HepG2 (cell line): ENCODE data around the gene CA12. TPM values are rescaled to one million over a fixed set of nuclear protein-coding genes. Genes with fewer than 3 reads are reported as not detected.

Source experiments
- ATAC-seq: fragments of 200-7000 bp; cut with Tn5 transposase; 3 replicates; pipeline ENCODE4 v1.9.1; 2020; ENCODE audit warnings: mild to moderate bottlenecking, moderate library complexity
- BruUV-seq: library from RNA; stranded (reverse); fragments of 400-500 nt; replicated peaks from 2 replicates; lab custom pipeline; 2021; lab: Mats Ljungman, UMichigan
- CTCF ChIA-PET: fragments of 300-600 bp; formaldehyde crosslinking; extraction: SDS; loops from one replicate; lab custom pipeline; 2021; ENCODE audit warnings: low total read pairs, inconsistent platforms, low intra/inter-chr PET ratio; lab: Yijun Ruan, JAX
- POLR2A ChIA-PET: fragments of 350-600 bp; sonication (Branson Sonifier 250); formaldehyde crosslinking; loops from one replicate; lab custom pipeline; 2020; ENCODE audit warnings: antibody characterized with exemption, inconsistent platforms; lab: Yijun Ruan, JAX
- DNase-seq: peaks from one replicate; pipeline ENCODE4 v3.0.0-alpha.2; 2015; ENCODE audit warnings: low spot score
- FAIRE-seq: peaks from 3 replicates; lab custom pipeline; 2011; peaks lifted over from hg19 to GRCh38; lab: Jason Lieb, UNC
- H2AFZ ChIP-seq: one replicate; pipeline ENCODE4 v1.6.1; 2011; ENCODE audit warnings: low read length, inconsistent platforms
- H3K27ac ChIP-seq: fragments of 300-600 bp; 3 replicates; pipeline ENCODE4 v1.8.0; 2011; ENCODE audit warnings: mixed run types, mild to moderate bottlenecking, mixed read lengths, low read length, inconsistent platforms; ENCODE audit not compliant: insufficient read depth; ENCODE audit errors: extremely low read length
- H3K27me3 ChIP-seq, 2 experiments: fragments of 200-600 bp in 1 of 2; 2 replicates in 1 of 2; 3 replicates in 1 of 2; pipeline versions ENCODE4 v1.6.0 to v1.8.0; 2011; ENCODE audit warnings: low read length in 2 of 2, mild to moderate bottlenecking in 2 of 2, moderate library complexity in 2 of 2, inconsistent platforms in 1 of 2; ENCODE audit not compliant: insufficient read depth in 2 of 2, control insufficient read depth in 1 of 2
- H3K36me3 ChIP-seq, 2 experiments: fragments of 200-600 bp in 1 of 2; replicated peaks in 1 of 2; 2 replicates in 1 of 2; 3 replicates in 1 of 2; pipeline versions ENCODE4 v1.5.1 to v1.8.0; 2011; ENCODE audit warnings: low read length in 2 of 2, inconsistent platforms in 1 of 2; ENCODE audit not compliant: insufficient read depth in 2 of 2, control insufficient read depth in 1 of 2
- H3K4me1 ChIP-seq: 2 replicates; pipeline ENCODE4 v1.5.1; 2012; ENCODE audit warnings: low read length, inconsistent platforms; ENCODE audit not compliant: insufficient read depth
- H3K4me2 ChIP-seq: 2 replicates; pipeline ENCODE4 v1.6.0; 2011; ENCODE audit warnings: low read depth, low read length, inconsistent platforms
- H3K4me3 ChIP-seq, 3 experiments: fragments of 200-600 bp in 1 of 3; sonication (generic), shearing (Covaris generic) in 1 of 3; replicated peaks in 1 of 3; 2 replicates each; pipeline ENCODE4 v1.5.1; 2011 to 2016; ENCODE audit warnings: low read length in 3 of 3, inconsistent platforms in 2 of 3, low read depth in 2 of 3, mild to moderate bottlenecking in 2 of 3, control low read depth in 1 of 3, mixed read lengths in 1 of 3; ENCODE audit not compliant: insufficient read depth in 1 of 3
- H3K79me2 ChIP-seq: one replicate; pipeline ENCODE4 v1.6.1; 2011; ENCODE audit warnings: low read length, inconsistent platforms; ENCODE audit not compliant: insufficient read depth
- H3K9ac ChIP-seq: 2 replicates; pipeline ENCODE4 v1.6.0; 2011; ENCODE audit warnings: mild to moderate bottlenecking, low read depth, low read length, inconsistent platforms; ENCODE audit not compliant: insufficient read depth
- H3K9me3 ChIP-seq: 2 replicates; pipeline ENCODE4 v1.5.1; 2012; ENCODE audit warnings: mild to moderate bottlenecking, low read length
- H4K20me1 ChIP-seq: 2 replicates; pipeline ENCODE4 v1.6.0; 2011; ENCODE audit warnings: inconsistent platforms, mild to moderate bottlenecking, low read length, moderate library complexity; ENCODE audit not compliant: insufficient read depth
- ELF3 ChIP-seq: IDR thresholded peaks from 2 replicates; pipeline ENCODE4 v1.6.1; 2016; ENCODE audit warnings: missing genetic modification reagents, missing compliant biosample characterization
- FIP1L1 ChIP-seq: fragments of 200-400 bp; formaldehyde crosslinking; IDR thresholded peaks from 2 replicates; pipeline ENCODE4 v1.6.1; 2018; ENCODE audit warnings: low read depth, mild to moderate bottlenecking, low read length, moderate library complexity, borderline replicate concordance; ENCODE audit not compliant: insufficient read depth
- FOSL2 ChIP-seq: sonication (generic); formaldehyde crosslinking; IDR thresholded peaks from 2 replicates; pipeline ENCODE4 v1.4.0; 2020; ENCODE audit warnings: missing genetic modification reagents
- HIVEP1 ChIP-seq: sonication (generic); formaldehyde crosslinking; IDR thresholded peaks from 2 replicates; pipeline ENCODE4 v1.4.0; 2020; ENCODE audit warnings: mild to moderate bottlenecking, missing genetic modification reagents
- HNRNPL ChIP-seq: fragments of 200-400 bp; formaldehyde crosslinking; IDR thresholded peaks from 2 replicates; pipeline ENCODE4 v1.6.1; 2017; ENCODE audit warnings: mild to moderate bottlenecking, low read depth, low read length
- JUND ChIP-seq: sonication (generic); formaldehyde crosslinking; IDR thresholded peaks from 2 replicates; pipeline ENCODE4 v1.8.0; 2022; ENCODE audit warnings: mild to moderate bottlenecking, missing genetic modification reagents
- MLLT10 ChIP-seq: sonication (generic); formaldehyde crosslinking; IDR thresholded peaks from 2 replicates; pipeline ENCODE4 v1.4.0; 2020; ENCODE audit warnings: missing genetic modification reagents
- PRDM10 ChIP-seq: sonication (generic); formaldehyde crosslinking; IDR thresholded peaks from 2 replicates; pipeline ENCODE4 v1.4.0; 2020; ENCODE audit warnings: low read depth, missing genetic modification reagents
- REST ChIP-seq, 2 experiments: IDR thresholded peaks; 2 replicates each; pipeline ENCODE4 v1.6.1; 2011 to 2012; ENCODE audit warnings: low read length in 2 of 2, borderline replicate concordance in 1 of 2, low read depth in 1 of 2, mild to moderate bottlenecking in 1 of 2, moderate library complexity in 1 of 2
- SIX1 ChIP-seq: sonication (generic); formaldehyde crosslinking; IDR thresholded peaks from 2 replicates; pipeline ENCODE4 v1.4.0; 2020; ENCODE audit warnings: missing genetic modification reagents, borderline replicate concordance
- SMARCC2 ChIP-seq: fragments of 450-650 bp; IDR thresholded peaks from 2 replicates; pipeline ENCODE4 v1.6.1; 2017; ENCODE audit warnings: antibody characterized with exemption, mild to moderate bottlenecking
- TARDBP ChIP-seq: sonication (generic); formaldehyde crosslinking; IDR thresholded peaks from 2 replicates; pipeline ENCODE4 v1.8.0; 2022; ENCODE audit warnings: mild to moderate bottlenecking, missing genetic modification reagents
- ZBTB39 ChIP-seq: sonication (generic); formaldehyde crosslinking; IDR thresholded peaks from 2 replicates; pipeline ENCODE4 v1.5.0; 2020; ENCODE audit warnings: missing genetic modification reagents
- ZNF768 ChIP-seq: sonication (generic); formaldehyde crosslinking; IDR thresholded peaks from 2 replicates; pipeline ENCODE4 v1.4.0; 2020; ENCODE audit warnings: missing genetic modification reagents
- WGBS: methylation state at CpG from one replicate; pipeline ENCODE4 v1.1.6; 2017; ENCODE audit warnings: low lambda C conversion rate; 5-methylcytosine and 5-hydroxymethylcytosine counted together
- in situ Hi-C: cut with HindIII; loops from 2 replicates; pipeline ENCODE4 v1.10.0; 2017; ENCODE audit warnings: low pct_unique_long_range_greater_than_20kb; ENCODE audit not compliant: extremely low pct_ligation_motif_present
- intact Hi-C: fragments of 100-400 bp; cut with micrococcal nuclease; formaldehyde crosslinking; loops from one replicate; pipeline ENCODE4 v1.10.0; 2022; ENCODE audit not compliant: unreplicated experiment
- polyA plus RNA-seq, 8 experiments: library from polyadenylated mRNA; depleted of rRNA in 3 of 8; stranded (reverse) in 7 of 8; unstranded in 1 of 8; fragments of >200 nt; fragmentation: Illumina TruSeq in 4 of 8; extraction: Trizol in 4 of 8; gene quantifications; 2 replicates each; pipeline versions ENCODE4 v1.2.1 to v1.2.3, GENCODE V29; 2011 to 2016; ENCODE audit warnings: low read depth in 4 of 8, missing spikeins in 1 of 8, mixed read lengths in 1 of 8; ENCODE audit not compliant: insufficient read depth in 1 of 8
- total RNA-seq, 5 experiments: library from RNA; depleted of rRNA; stranded (reverse); fragments of >200 nt; fragmentation: Illumina TruSeq; extraction: Trizol; gene quantifications; 2 replicates each; pipeline ENCODE4 v1.2.3, GENCODE V29; 2016; ENCODE audit warnings: low read depth in 1 of 5

Gene CA12
- total and polyA plus RNA-seq, 2 of the 13 experiments (the other 11 are each of a cell fraction or from before 2014, with no cell fraction given) = 0.07 to 0.20 TPM

- no peak for TF ChIP-seq SMARCC2
- no peak for TF ChIP-seq TARDBP (CRISPR knock-in tag)
- TF ChIP-seq FOSL2 = no peak
- TF ChIP-seq HIVEP1 = no peak
- no peak for TF ChIP-seq PRDM10
These were observed 41.4 kb upstream of the CA12 start (continued) for GRCh38 chr15:63422891-63423590.

- 58% methylated on average over 3 of the region's 3 CpGs for WGBS
- in situ Hi-C loops = loop anchor here (25.0 kb wide), 2 partner anchors 259 to 634 kb away; partner anchors contain the start of gene RPS27L
- POLR2A ChIA-PET = no interaction called here
- TF ChIP-seq FIP1L1 (no peak), ZBTB39 (CRISPR knock-in tag) (no peak), MLLT10 (no peak), REST (IDR thresholded peaks at IDR 0.05; ENCODE audit: borderline replicate concordance in 1 of 2, low read depth in 1 of 2, low read length in 2 of 2) (no peak), JUND (CRISPR knock-in tag) (no peak), ELF3 (no peak), HNRNPL (no peak), SIX1 (CRISPR knock-in tag) (no peak), ZNF768 (no peak)
These were observed 39.8 kb upstream of the CA12 start for GRCh38 chr15:63421433-63421832.

More at GRCh38 chr15:63421433-63421832, 39.8 kb upstream of the CA12 start:
- Histone ChIP-seq H3K4me2 (no peak overlapping the region), H3K36me3 (no peaks in the 10 kb centered on the region), H3K79me2 (no peaks in the 10 kb centered on the region), H3K27me3 (no peaks in the 10 kb centered on the region; a peak in 1 of 5 replicates), H3K4me1 (peaks cover 9% of the 10 kb centered on the region; the same call in 1 of the 2 replicates), H4K20me1 (no peaks in the 10 kb centered on the region), H3K27ac (no peak overlapping the region), H3K4me3 (no peak overlapping the region), H3K9me3 (peaks cover under 1% of the 10 kb centered on the region; the same call in 1 of the 2 replicates), H3K9ac (no peak overlapping the region), H2AFZ (no peak overlapping the region)
- BruUV-seq = no TSS peak
- no peak for ATAC-seq
- CTCF ChIA-PET = no interaction called here
- intact Hi-C loops = no loop called here
- DNase-seq = no peak
- no peak for FAIRE-seq
